ENCODE results near the gene LAG3.

LAG3 gene

GRCh38 chr12:6782119-6782518 is 9.8 kb downstream of the LAG3 start:
- H3K4me3 ChIP-seq (ENCODE audit: low read depth, low read length): no peak overlapping the region
- no peaks in the 10 kb centered on the region for H3K27me3 ChIP-seq (ENCODE audit: insufficient read depth, low read length)
- no peak overlapping the region for H3K27ac ChIP-seq (ENCODE audit: low read depth, low read length)
- H3K79me2 ChIP-seq (ENCODE audit: control insufficient read depth, insufficient read depth, low read length, unreplicated experiment): no peaks in the 10 kb centered on the region
- no peak overlapping the region for H2AFZ ChIP-seq (ENCODE audit: low read length, unreplicated experiment)
- H3K36me3 ChIP-seq (ENCODE audit: insufficient read depth, low read length): no peaks in the 10 kb centered on the region
- H3K4me1 ChIP-seq (ENCODE audit: control insufficient read depth, insufficient read depth, low read length, unreplicated experiment): peaks cover 3% of the 10 kb centered on the region

DNA sequence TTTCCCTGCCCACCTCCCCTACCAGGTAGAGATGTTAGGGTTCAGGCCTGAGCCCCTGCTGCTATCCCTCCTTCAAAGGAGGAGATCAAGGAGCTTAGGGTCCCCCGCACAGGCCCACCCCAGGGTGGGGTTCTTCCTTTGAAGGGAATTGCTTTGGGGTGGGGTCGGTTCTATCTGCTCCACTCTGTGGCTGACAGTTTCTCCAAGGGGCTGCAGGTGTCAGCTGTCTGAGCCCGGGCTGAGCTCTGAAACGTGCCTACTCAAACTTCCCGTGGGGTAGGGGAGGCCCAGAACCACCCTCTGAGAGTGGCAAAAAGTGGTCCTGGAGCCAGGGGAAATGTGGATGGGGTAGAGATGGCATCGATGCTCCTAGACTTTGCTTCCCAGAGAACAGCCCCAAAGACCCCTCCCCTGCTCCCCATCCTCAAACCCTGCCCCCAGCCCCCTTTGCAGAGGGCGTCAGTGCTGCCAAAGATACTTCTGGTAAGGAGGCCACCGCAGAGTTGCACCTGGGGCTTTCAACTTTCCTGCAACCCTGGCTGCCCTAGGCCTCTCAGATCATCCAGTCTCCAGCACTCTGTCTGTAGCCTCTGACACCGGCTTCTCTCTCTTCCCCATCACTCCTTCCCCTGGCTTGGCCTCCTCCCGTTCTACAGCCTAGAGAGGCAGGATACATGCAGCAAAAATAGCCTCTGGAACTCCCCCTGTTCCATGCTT is 10.7 kb downstream of the LAG3 start:
- Histone ChIP-seq H3K27ac (ENCODE audit: low read depth, low read length) (no peak overlapping the region), H3K4me1 (ENCODE audit: control insufficient read depth, insufficient read depth, low read length, unreplicated experiment) (peaks cover 3% of the 10 kb centered on the region), H3K27me3 (ENCODE audit: insufficient read depth, low read length) (no peaks in the 10 kb centered on the region), H3K36me3 (ENCODE audit: insufficient read depth, low read length) (no peaks in the 10 kb centered on the region), H3K4me3 (ENCODE audit: low read depth, low read length) (no peak overlapping the region), H2AFZ (ENCODE audit: low read length, unreplicated experiment) (no peak overlapping the region), H3K79me2 (ENCODE audit: control insufficient read depth, insufficient read depth, low read length, unreplicated experiment) (no peaks in the 10 kb centered on the region)

- Histone ChIP-seq H3K4me1 (ENCODE audit: control insufficient read depth, insufficient read depth, low read length, unreplicated experiment) (no peaks in the 10 kb centered on the region), H2AFZ (ENCODE audit: low read length, unreplicated experiment) (no peak overlapping the region)
Measured at GRCh38 chr12:6783828-6784227, 11.5 kb downstream of the LAG3 start.

DNA sequence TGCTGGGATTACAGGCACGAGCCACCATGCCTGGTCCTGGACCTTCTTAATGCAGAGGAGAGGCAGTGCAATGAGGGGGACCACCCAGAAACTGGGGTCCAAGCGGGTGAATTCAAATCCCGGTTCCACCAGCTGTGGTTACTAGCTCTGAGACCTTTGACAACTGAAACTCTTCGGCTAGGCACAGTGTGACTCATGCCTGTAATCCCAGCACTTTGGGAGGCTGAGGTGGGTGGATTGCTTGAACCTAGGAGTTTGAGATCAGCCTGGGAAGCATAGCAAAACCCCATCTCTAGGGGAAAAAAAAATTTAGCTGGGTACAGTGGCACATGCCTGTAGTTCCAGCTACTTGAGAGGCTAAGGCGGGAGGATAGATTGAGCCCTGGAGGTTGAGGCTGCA is 12.0 kb downstream of the LAG3 start:
- Histone ChIP-seq H3K27me3 (ENCODE audit: insufficient read depth, low read length) (no peaks in the 10 kb centered on the region), H3K4me3 (ENCODE audit: low read depth, low read length) (no peak overlapping the region), H2AFZ (ENCODE audit: low read length, unreplicated experiment) (no peak overlapping the region), H3K79me2 (ENCODE audit: control insufficient read depth, insufficient read depth, low read length, unreplicated experiment) (no peaks in the 10 kb centered on the region), H3K27ac (ENCODE audit: low read depth, low read length) (no peak overlapping the region), H3K4me1 (ENCODE audit: control insufficient read depth, insufficient read depth, low read length, unreplicated experiment) (no peaks in the 10 kb centered on the region), H3K36me3 (ENCODE audit: insufficient read depth, low read length) (no peaks in the 10 kb centered on the region)

More at GRCh38 chr12:6783828-6784227, 11.5 kb downstream of the LAG3 start:
- H3K27ac ChIP-seq (ENCODE audit: low read depth, low read length): no peak overlapping the region
- H3K36me3 ChIP-seq (ENCODE audit: insufficient read depth, low read length): no peaks in the 10 kb centered on the region
- no peaks in the 10 kb centered on the region for H3K79me2 ChIP-seq (ENCODE audit: control insufficient read depth, insufficient read depth, low read length, unreplicated experiment)
- H3K4me3 ChIP-seq (ENCODE audit: low read depth, low read length): no peak overlapping the region
- H3K27me3 ChIP-seq (ENCODE audit: insufficient read depth, low read length): no peaks in the 10 kb centered on the region

GRCh38 chr12:6784761-6785160 is 12.4 kb downstream of the LAG3 start:
- H3K4me1 ChIP-seq (ENCODE audit: control insufficient read depth, insufficient read depth, low read length, unreplicated experiment): no peaks in the 10 kb centered on the region
- no peak overlapping the region for H2AFZ ChIP-seq (ENCODE audit: low read length, unreplicated experiment)
- no peaks in the 10 kb centered on the region for H3K36me3 ChIP-seq (ENCODE audit: insufficient read depth, low read length)
- H3K27me3 ChIP-seq (ENCODE audit: insufficient read depth, low read length): no peaks in the 10 kb centered on the region
- no peaks in the 10 kb centered on the region for H3K79me2 ChIP-seq (ENCODE audit: control insufficient read depth, insufficient read depth, low read length, unreplicated experiment)
- H3K4me3 ChIP-seq (ENCODE audit: low read depth, low read length): no peak overlapping the region
- no peak overlapping the region for H3K27ac ChIP-seq (ENCODE audit: low read depth, low read length)

- Histone ChIP-seq H3K36me3 (ENCODE audit: insufficient read depth, low read length) (no peaks in the 10 kb centered on the region), H3K4me3 (ENCODE audit: low read depth, low read length) (no peak overlapping the region), H3K27me3 (ENCODE audit: insufficient read depth, low read length) (no peaks in the 10 kb centered on the region), H2AFZ (ENCODE audit: low read length, unreplicated experiment) (no peak overlapping the region), H3K79me2 (ENCODE audit: control insufficient read depth, insufficient read depth, low read length, unreplicated experiment) (no peaks in the 10 kb centered on the region), H3K4me1 (ENCODE audit: control insufficient read depth, insufficient read depth, low read length, unreplicated experiment) (no peaks in the 10 kb centered on the region), H3K27ac (ENCODE audit: low read depth, low read length) (no peak overlapping the region)
Measured at GRCh38 chr12:6786416-6787094, 14.2 kb downstream of the LAG3 start.

DNA sequence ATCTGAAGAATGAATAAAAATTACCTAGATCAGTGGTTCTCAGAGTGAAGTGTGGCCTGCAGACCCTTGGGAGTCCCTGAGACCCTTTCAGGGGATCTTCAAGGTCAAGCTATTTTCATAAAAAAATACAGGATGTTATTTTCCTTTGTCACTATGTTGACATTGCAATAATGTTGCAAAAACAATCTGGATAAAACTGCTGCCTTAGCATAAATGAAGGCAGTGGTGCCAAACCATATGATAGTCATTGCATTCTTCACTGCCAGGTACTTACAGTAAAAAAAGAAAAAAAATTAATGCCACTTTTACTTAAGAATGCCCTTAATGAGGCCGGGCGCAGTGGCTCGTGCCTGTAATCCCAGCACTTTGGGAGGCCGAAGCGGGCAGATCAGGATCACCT is 15.0 kb downstream of the LAG3 start:
- H3K4me3 ChIP-seq (ENCODE audit: low read depth, low read length): no peak overlapping the region
- no peak overlapping the region for H3K27ac ChIP-seq (ENCODE audit: low read depth, low read length)
- no peak overlapping the region for H2AFZ ChIP-seq (ENCODE audit: low read length, unreplicated experiment)
- no peaks in the 10 kb centered on the region for H3K79me2 ChIP-seq (ENCODE audit: control insufficient read depth, insufficient read depth, low read length, unreplicated experiment)
- H3K4me1 ChIP-seq (ENCODE audit: control insufficient read depth, insufficient read depth, low read length, unreplicated experiment): no peaks in the 10 kb centered on the region
- no peaks in the 10 kb centered on the region for H3K36me3 ChIP-seq (ENCODE audit: insufficient read depth, low read length)
- H3K27me3 ChIP-seq (ENCODE audit: insufficient read depth, low read length): no peaks in the 10 kb centered on the region

- H3K79me2 ChIP-seq (ENCODE audit: control insufficient read depth, insufficient read depth, low read length, unreplicated experiment): no peaks in the 10 kb centered on the region
- no peak within 1 kb of the TSS for H3K27ac ChIP-seq (ENCODE audit: low read depth, low read length)
- no peak within 1 kb of the TSS for H3K4me3 ChIP-seq (ENCODE audit: low read depth, low read length)
- H3K27me3 ChIP-seq (ENCODE audit: insufficient read depth, low read length): 0 out of 2 replicates have a peak, but pooled peaks cover 5% of the 10 kb centered on the region
- H2AFZ ChIP-seq (ENCODE audit: low read length, unreplicated experiment): no peak within 1 kb of the TSS
- H3K4me1 ChIP-seq (ENCODE audit: control insufficient read depth, insufficient read depth, low read length, unreplicated experiment): no peaks in the 10 kb centered on the region
- H3K36me3 ChIP-seq (ENCODE audit: insufficient read depth, low read length): no peaks in the 10 kb centered on the region
Measured at GRCh38 chr12:6788972-6789924, 16.9 kb downstream of the LAG3 start, which contains the start of gene CD4. Gene CD4 (plus strand): TSS chr12:6789528. CDS start chr12:6800139, 10,611 bp downstream.

GRCh38 chr12:6790496-6791150 is 18.3 kb downstream of the LAG3 start:
- Histone ChIP-seq H2AFZ (ENCODE audit: low read length, unreplicated experiment) (no peak overlapping the region), H3K4me1 (ENCODE audit: control insufficient read depth, insufficient read depth, low read length, unreplicated experiment) (no peaks in the 10 kb centered on the region), H3K36me3 (ENCODE audit: insufficient read depth, low read length) (no peaks in the 10 kb centered on the region), H3K4me3 (ENCODE audit: low read depth, low read length) (no peak overlapping the region), H3K27me3 (ENCODE audit: insufficient read depth, low read length) (peaks cover 8% of the 10 kb centered on the region), H3K79me2 (ENCODE audit: control insufficient read depth, insufficient read depth, low read length, unreplicated experiment) (no peaks in the 10 kb centered on the region), H3K27ac (ENCODE audit: low read depth, low read length) (no peak overlapping the region)

DNA sequence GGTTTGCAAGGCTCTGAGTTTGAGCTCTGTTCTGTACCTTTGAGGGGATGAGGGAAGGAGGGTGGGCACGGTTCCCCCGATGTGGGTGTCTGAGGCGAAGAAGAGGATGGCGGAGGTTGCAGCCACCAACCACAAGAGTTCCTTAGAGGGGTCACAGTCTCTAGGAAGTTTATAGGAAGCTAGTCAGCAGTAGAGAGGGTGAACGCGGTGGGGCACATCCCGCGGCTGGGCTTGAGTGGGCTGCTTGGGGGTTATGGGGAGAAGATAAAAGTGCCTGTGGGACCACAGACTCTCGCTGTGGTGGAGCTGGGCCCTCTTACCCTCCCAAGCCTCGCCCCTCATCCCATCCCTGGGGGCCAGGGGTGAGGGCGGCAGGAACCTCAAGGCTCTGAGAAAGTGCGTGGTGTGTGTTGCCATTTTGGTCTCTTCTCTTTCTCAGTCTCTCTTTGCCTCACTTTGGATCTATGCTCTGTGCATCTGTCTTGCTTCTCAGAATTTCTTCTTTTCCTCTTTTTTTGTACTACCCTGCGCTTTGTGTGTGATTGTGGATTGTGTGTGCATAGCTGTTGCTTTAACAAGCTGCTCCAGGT is 19.7 kb downstream of the LAG3 start:
- no peaks in the 10 kb centered on the region for H3K79me2 ChIP-seq (ENCODE audit: control insufficient read depth, insufficient read depth, low read length, unreplicated experiment)
- no peaks in the 10 kb centered on the region for H3K4me1 ChIP-seq (ENCODE audit: control insufficient read depth, insufficient read depth, low read length, unreplicated experiment)
- peaks cover 8% of the 10 kb centered on the region for H3K27me3 ChIP-seq (ENCODE audit: insufficient read depth, low read length)
- no peak overlapping the region for H3K4me3 ChIP-seq (ENCODE audit: low read depth, low read length)
- no peaks in the 10 kb centered on the region for H3K36me3 ChIP-seq (ENCODE audit: insufficient read depth, low read length)
- H3K27ac ChIP-seq (ENCODE audit: low read depth, low read length): no peak overlapping the region
- H2AFZ ChIP-seq (ENCODE audit: low read length, unreplicated experiment): no peak overlapping the region
